GM23248 (cell line): ENCODE results near the gene ADPRM.

ENCODE experiments used
- EZH2 ChIP-seq: fragments of 200-600 bp; sonication (generic); IDR thresholded peaks from 2 replicates; pipeline ENCODE4 v1.6.1; 2018; ENCODE audit warnings: antibody characterized with exemption, mild to moderate bottlenecking; ENCODE audit not compliant: insufficient read depth, poor library complexity, severe bottlenecking
- EZH2phosphoT487 ChIP-seq: fragments of 200-600 bp; sonication (generic); IDR thresholded peaks from 2 replicates; pipeline ENCODE4 v1.6.1; 2018; ENCODE audit warnings: antibody characterized with exemption, moderate library complexity, mild to moderate bottlenecking, low read depth; ENCODE audit not compliant: insufficient read depth

DNA sequence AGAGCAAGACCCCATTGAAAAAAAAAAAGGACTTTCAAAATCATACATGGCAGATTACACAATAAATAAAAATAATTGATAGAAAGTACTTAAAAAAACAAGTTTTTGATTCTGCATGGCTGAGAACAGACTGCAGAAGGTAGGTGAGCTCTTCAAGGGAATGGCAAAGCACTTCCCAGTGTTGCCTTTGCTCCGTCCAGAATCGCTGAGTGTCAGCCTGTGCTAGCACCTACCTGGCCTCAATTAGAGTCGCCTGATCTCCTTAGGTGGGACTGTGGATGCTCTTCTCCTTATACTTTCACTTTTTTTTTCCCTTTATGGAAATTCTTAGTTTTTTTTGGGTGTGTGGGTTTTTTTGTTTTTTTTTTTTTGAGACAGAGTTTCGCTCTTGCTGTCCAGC lies 38.4 kb downstream of the ADPRM start:
- TF ChIP-seq EZH2 = no peak
- TF ChIP-seq EZH2phosphoT487 = no peak
